H1 (cell line): ENCODE data around the gene RBM18. TPM values are rescaled to one million over a fixed set of nuclear protein-coding genes. Genes with fewer than 3 reads are reported as not detected.

ENCODE experiments used
- CTCF ChIA-PET: fragments of 300-600 bp; sonication (Branson Sonifier 250); formaldehyde crosslinking; loops from one replicate; lab custom pipeline; 2021; ENCODE audit not compliant: partially characterized antibody; lab: Charles Lee
- POLR2A ChIA-PET: fragments of 300-600 bp; sonication (Branson Sonifier 250); formaldehyde crosslinking; loops from one replicate; lab custom pipeline; 2021; ENCODE audit warnings: inconsistent platforms; ENCODE audit not compliant: partially characterized antibody; lab: Charles Lee
- DNase-seq, 2 experiments: peaks; one replicate each; pipeline versions ENCODE4 v3.0.0 to v3.0.0-alpha.2; 2010 to 2022; ENCODE audit warnings: low spot score in 2 of 2, low read depth in 1 of 2, mixed read lengths in 1 of 2
- FAIRE-seq: peaks from 2 replicates; lab custom pipeline; 2011; peaks lifted over from hg19 to GRCh38; lab: Jason Lieb, UNC
- H2AFZ ChIP-seq: 2 replicates; pipeline ENCODE4 v1.8.1; 2012; ENCODE audit warnings: low read length, inconsistent platforms
- H2AK5ac ChIP-seq: 2 replicates; pipeline ENCODE4 v1.6.1; 2013; ENCODE audit warnings: low read depth, low read length
- H2BK120ac ChIP-seq: replicated peaks from 2 replicates; pipeline ENCODE3; 2013; ENCODE audit warnings: low read depth, low read length, inconsistent platforms
- H2BK12ac ChIP-seq: 2 replicates; pipeline ENCODE4 v1.6.1; 2013; ENCODE audit warnings: low read depth, low read length
- H2BK15ac ChIP-seq: 2 replicates; pipeline ENCODE4 v1.6.1; 2013; ENCODE audit warnings: low read length
- H2BK20ac ChIP-seq: 2 replicates; pipeline ENCODE4 v1.6.1; 2013; ENCODE audit warnings: low read length
- H2BK5ac ChIP-seq: 2 replicates; pipeline ENCODE4 v1.6.1; 2013; ENCODE audit warnings: low read depth, low read length
- H3K14ac ChIP-seq: 2 replicates; pipeline ENCODE4 v1.6.1; 2013; ENCODE audit warnings: inconsistent platforms; ENCODE audit not compliant: insufficient read length
- H3K18ac ChIP-seq: 2 replicates; pipeline ENCODE4 v1.6.1; 2013; ENCODE audit warnings: low read length; ENCODE audit errors: extremely low read depth
- H3K23ac ChIP-seq: 2 replicates; pipeline ENCODE4 v1.6.1; 2013; ENCODE audit warnings: inconsistent platforms; ENCODE audit not compliant: insufficient read length
- H3K23me2 ChIP-seq: 2 replicates; pipeline ENCODE4 v1.6.1; 2013; ENCODE audit warnings: low read depth, low read length
- H3K27ac ChIP-seq: 2 replicates; pipeline ENCODE4 v1.6.1; 2011; ENCODE audit warnings: low read depth, low read length, inconsistent platforms
- H3K27me3 ChIP-seq, 4 experiments: replicated peaks in 1 of 4; 1 replicate in 1 of 4; 2 replicates in 3 of 4; pipeline versions ENCODE4 v1.6.1 to v1.8.1; 2011 to 2013; ENCODE audit warnings: low read length in 3 of 4, mild to moderate bottlenecking in 3 of 4, inconsistent platforms in 2 of 4, mixed read lengths in 2 of 4, moderate library complexity in 1 of 4; ENCODE audit not compliant: control insufficient read depth in 3 of 4, insufficient read depth in 3 of 4; ENCODE audit errors: extremely low read depth in 1 of 4
- H3K36me3 ChIP-seq, 4 experiments: 2 replicates each; pipeline versions ENCODE4 v1.6.1 to v1.8.1; 2011 to 2013; ENCODE audit warnings: mild to moderate bottlenecking in 4 of 4, low read length in 3 of 4, moderate library complexity in 2 of 4, control low read depth in 1 of 4, inconsistent platforms in 1 of 4; ENCODE audit not compliant: insufficient read depth in 4 of 4, control insufficient read depth in 2 of 4
- H3K4ac ChIP-seq: replicated peaks from 2 replicates; pipeline ENCODE3; 2013; ENCODE audit warnings: low read length, low read depth, mixed read lengths, inconsistent platforms; ENCODE audit not compliant: insufficient read length
- H3K4me1 ChIP-seq, 4 experiments: replicated peaks in 1 of 4; 1 replicate in 1 of 4; 2 replicates in 3 of 4; pipeline versions ENCODE4 v1.6.1 to v1.8.1; 2011 to 2013; ENCODE audit warnings: low read length in 3 of 4, inconsistent platforms in 2 of 4, mixed read lengths in 1 of 4; ENCODE audit not compliant: insufficient read depth in 4 of 4, control insufficient read depth in 3 of 4
- H3K4me2 ChIP-seq, 2 experiments: 2 replicates each; pipeline versions ENCODE4 v1.6.1 to v1.8.1; 2011 to 2013; ENCODE audit warnings: low read depth in 2 of 2, low read length in 2 of 2, control low read depth in 1 of 2, inconsistent platforms in 1 of 2, mild to moderate bottlenecking in 1 of 2; ENCODE audit not compliant: insufficient read depth in 1 of 2
- H3K4me3 ChIP-seq, 4 experiments: fragments of 200-600, 300-600 bp in 1 of 4; sonication (generic), shearing (Covaris generic), sonication (Bioruptor Twin) in 1 of 4; 2 replicates each; pipeline versions ENCODE4 v1.5.1 to v1.8.1; 2011 to 2016; ENCODE audit warnings: low read length in 4 of 4, low read depth in 3 of 4, control low read depth in 2 of 4, inconsistent platforms in 2 of 4, mild to moderate bottlenecking in 2 of 4, mixed read lengths in 1 of 4, moderate library complexity in 1 of 4; ENCODE audit not compliant: insufficient read depth in 2 of 4; ENCODE audit errors: extremely low read depth in 1 of 4
- H3K56ac ChIP-seq: replicated peaks from 2 replicates; pipeline ENCODE3; 2013; ENCODE audit warnings: low read depth, mild to moderate bottlenecking, mixed read lengths, low read length, inconsistent platforms; ENCODE audit not compliant: insufficient read length
- H3K79me1 ChIP-seq: 2 replicates; pipeline ENCODE4 v1.6.1; 2013; ENCODE audit warnings: low read depth, low read length, control low read depth
- H3K79me2 ChIP-seq, 2 experiments: 2 replicates each; pipeline versions ENCODE4 v1.6.1 to v1.8.1; 2012 to 2013; ENCODE audit warnings: low read length in 2 of 2, mild to moderate bottlenecking in 2 of 2, inconsistent platforms in 1 of 2; ENCODE audit not compliant: insufficient read depth in 2 of 2, control insufficient read depth in 1 of 2
- H3K9ac ChIP-seq, 4 experiments: replicated peaks in 1 of 4; 1 replicate in 1 of 4; 2 replicates in 3 of 4; pipeline versions ENCODE4 v1.6.1 to v1.8.1; 2011 to 2013; ENCODE audit warnings: low read depth in 3 of 4, low read length in 3 of 4, control low read depth in 2 of 4, mild to moderate bottlenecking in 2 of 4, moderate library complexity in 2 of 4, inconsistent platforms in 1 of 4; ENCODE audit errors: extremely low read depth in 1 of 4
- H3K9me3 ChIP-seq, 2 experiments: 2 replicates each; pipeline versions ENCODE4 v1.6.1 to v1.8.1; 2012 to 2013; ENCODE audit warnings: mild to moderate bottlenecking in 2 of 2, moderate library complexity in 2 of 2, control low read depth in 1 of 2, inconsistent platforms in 1 of 2, low read depth in 1 of 2, low read length in 1 of 2, mixed read lengths in 1 of 2; ENCODE audit not compliant: insufficient read depth in 2 of 2
- H4K20me1 ChIP-seq, 2 experiments: replicated peaks in 1 of 2; 2 replicates each; pipeline versions ENCODE3 to v1.8.1; 2011 to 2013; ENCODE audit warnings: inconsistent platforms in 2 of 2, low read length in 2 of 2, mild to moderate bottlenecking in 1 of 2; ENCODE audit not compliant: insufficient read depth in 2 of 2, control insufficient read depth in 1 of 2
- H4K5ac ChIP-seq: 2 replicates; pipeline ENCODE4 v1.6.1; 2013; ENCODE audit warnings: low read length, low read depth, mixed read lengths, inconsistent platforms; ENCODE audit not compliant: insufficient read length
- H4K8ac ChIP-seq: 2 replicates; pipeline ENCODE4 v1.8.0; 2013; ENCODE audit warnings: mild to moderate bottlenecking, moderate library complexity, low read length, inconsistent platforms; ENCODE audit not compliant: insufficient read depth; ENCODE audit errors: extremely low read depth
- H4K91ac ChIP-seq: replicated peaks from 2 replicates; pipeline ENCODE3; 2013; ENCODE audit warnings: low read length, mixed read lengths, inconsistent platforms; ENCODE audit not compliant: insufficient read length
- CBX8 ChIP-seq: fragments of 300-800, 300-1000 bp; sonication (generic); IDR thresholded peaks from 2 replicates; pipeline ENCODE4 v1.7.1; 2016; ENCODE audit warnings: low read depth, low read length, borderline replicate concordance
- CHD1 ChIP-seq: IDR thresholded peaks from 2 replicates; pipeline ENCODE4 v1.6.1; 2012; ENCODE audit warnings: low read depth, low read length, improper control_type of control experiment
- EZH2 ChIP-seq: fragments of 200-600 bp; sonication (generic); IDR thresholded peaks from 2 replicates; pipeline ENCODE4 v1.7.1; 2012; ENCODE audit warnings: low read depth, mild to moderate bottlenecking, moderate library complexity, low read length, inconsistent platforms; ENCODE audit not compliant: severe bottlenecking
- GABPA ChIP-seq: IDR thresholded peaks from 2 replicates; pipeline ENCODE4 v1.6.1; 2011; ENCODE audit warnings: mild to moderate bottlenecking, low read length, moderate library complexity, borderline replicate concordance; ENCODE audit not compliant: insufficient read depth
- KDM4A ChIP-seq: IDR thresholded peaks from one replicate; pipeline ENCODE4 v1.7.1; 2012; ENCODE audit warnings: low read depth, mild to moderate bottlenecking, moderate library complexity, low read length, inconsistent platforms; ENCODE audit not compliant: severe bottlenecking
- RNF2 ChIP-seq: fragments of 200-900, 300-1000 bp; sonication (generic); IDR thresholded peaks from 2 replicates; pipeline ENCODE4 v1.7.1; 2016; ENCODE audit warnings: borderline replicate concordance, low read depth, mild to moderate bottlenecking, antibody characterized with exemption, low read length; ENCODE audit not compliant: poor library complexity, severe bottlenecking; ENCODE audit errors: missing control alignments
- SIN3A ChIP-seq, 2 experiments: IDR thresholded peaks in 1 of 2; conservative IDR thresholded peaks in 1 of 2; 2 replicates each; pipeline ENCODE4 v1.6.1; 2011 to 2012; ENCODE audit warnings: low read length in 2 of 2, improper control_type of control experiment in 1 of 2, low read depth in 1 of 2, mild to moderate bottlenecking in 1 of 2
- SUZ12 ChIP-seq: fragments of 200-600 bp; sonication (generic); IDR thresholded peaks from 2 replicates; pipeline ENCODE4 v1.6.1; 2012; ENCODE audit warnings: mild to moderate bottlenecking, inconsistent platforms, low read length, moderate library complexity, mixed read lengths
- WGBS, 2 experiments: shearing (Covaris generic) in 1 of 2; methylation state at CpG; one replicate each; pipeline versions ENCODE4 v1.1.6 to v1.1.7; 2013 to 2015; ENCODE audit warnings: low lambda C conversion rate in 2 of 2, mixed read lengths in 2 of 2, inconsistent platforms in 1 of 2, low coverage in 1 of 2, missing lambda C conversion rate in 1 of 2; ENCODE audit not compliant: insufficient replicate concordance in 2 of 2, insufficient coverage in 1 of 2, insufficient read length in 1 of 2; ENCODE audit errors: extremely low coverage in 1 of 2, missing lambda C conversion rate in 1 of 2; 5-methylcytosine and 5-hydroxymethylcytosine counted together
- polyA plus RNA-seq, 7 experiments: library from polyadenylated mRNA; depleted of rRNA in 3 of 7; stranded (reverse) in 5 of 7; unstranded in 2 of 7; fragments of >200 nt in 5 of 7; fragments of 200-250 nt in 2 of 7; gene quantifications; 1 replicate in 5 of 7; 2 replicates in 1 of 7; 4 replicates in 1 of 7; pipeline versions ENCODE4 v1.2.1 to v1.2.3, GENCODE V29; 2011 to 2013; ENCODE audit warnings: missing spikeins in 2 of 7, mixed read lengths in 2 of 7
- total RNA-seq: library from RNA; stranded (reverse); fragmentation: NEBNext Ultra II Directional; extraction: Animal tissue kit (Norgen Biotek cat#: 25700); gene quantifications from 2 replicates; pipeline ENCODE4 v1.2.1, GENCODE V29; 2021

Gene RBM18
- total and polyA plus RNA-seq, 2 of the 8 experiments (the other 6 are each of a cell fraction or from before 2014, with no cell fraction given), result 5.9 to 14.3 TPM

- peaks cover 63 to 85% (median 77%) of the 10 kb centered on the region in 4 experiments for H3K27me3 ChIP-seq
- no peaks in the 10 kb centered on the region for H3K79me2 ChIP-seq
- H3K36me3 ChIP-seq, result peaks cover 0 to 4% (median 0%) of the 10 kb centered on the region in 4 experiments; a peak in 1 of 8 replicates
- no peak within 1 kb of the TSS for H3K4ac ChIP-seq
- DNase-seq, result peak in 1 of 2 experiments; percentile 70
- peak within 1 kb of the TSS; percentile 57 to 77 for H3K4me2 ChIP-seq
- ChIA-PET POLR2A (interaction anchor here (1.2 to 1.9 kb wide), 2 partner anchors 15 to 48 kb away, joined by 3 to 5 read pairs; no protein-coding TSS in a partner anchor), CTCF (interaction anchor here (0.9 to 2.1 kb wide), 4 partner anchors 103 to 124 kb away, joined by 3 to 12 read pairs (median 4); no protein-coding TSS in a partner anchor)
- H2BK12ac ChIP-seq, result 0 out of 2 replicates have a peak within 1 kb of the TSS, but pooled peaks have one; percentile 73
- H3K18ac ChIP-seq, result peak within 1 kb of the TSS; percentile 83
- no peaks in the 10 kb centered on the region for H3K79me1 ChIP-seq
- H4K20me1 ChIP-seq, result peaks cover 11 to 28% of the 10 kb centered on the region in 2 experiments
- WGBS, 2 experiments, result 6% methylated on average over 23 of the region's 70 CpGs; no CpG with 5 or more reads in 1 of the 2 experiments
- H3K9ac ChIP-seq, result no peak within 1 kb of the TSS
- no peak within 1 kb of the TSS; the same call in 1 of the 2 replicates for H2BK5ac ChIP-seq
- no peaks in the 10 kb centered on the region for H3K9me3 ChIP-seq
- no peak within 1 kb of the TSS; the same call in 1 of the 2 replicates for H4K8ac ChIP-seq
- peaks cover 4% of the 10 kb centered on the region; the same call in 1 of the 2 replicates for H3K23me2 ChIP-seq
- peak within 1 kb of the TSS; percentile 6; the same call in 1 of the 2 replicates for H2AFZ ChIP-seq
- H2BK15ac ChIP-seq, result peak within 1 kb of the TSS; percentile 61; the same call in 1 of the 2 replicates
- H2BK120ac ChIP-seq, result no peak within 1 kb of the TSS
- H3K4me1 ChIP-seq, result peaks cover 0 to 28% (median 16%) of the 10 kb centered on the region in 4 experiments; a peak in 6 of 7 replicates
- H2AK5ac ChIP-seq, result 0 out of 2 replicates have a peak within 1 kb of the TSS, but pooled peaks have one; percentile 11
- no peak within 1 kb of the TSS for H4K5ac ChIP-seq
- peak within 1 kb of the TSS; percentile 29 to 63 (median 41) for H3K4me3 ChIP-seq
- no peak within 1 kb of the TSS for H3K27ac ChIP-seq
- H3K14ac ChIP-seq, result no peak within 1 kb of the TSS
- no peak for FAIRE-seq
- H3K23ac ChIP-seq, result no peak within 1 kb of the TSS
- no peak within 1 kb of the TSS for H4K91ac ChIP-seq
- H3K56ac ChIP-seq, result no peak within 1 kb of the TSS
- no peak within 1 kb of the TSS for H2BK20ac ChIP-seq
- peak; percentile 26 for TF ChIP-seq KDM4A
- TF ChIP-seq GABPA, result 0 out of 2 replicates have a peak, but pooled peaks have one; percentile 29
- TF ChIP-seq EZH2, result peak; percentile 98
- peak; percentile 82 for TF ChIP-seq RNF2
- TF ChIP-seq CBX8, result no peak
- 0 out of 4 replicates have a peak, but pooled peaks of 1 of the 2 experiments have one; percentile 8 for TF ChIP-seq SIN3A (conservative IDR thresholded peaks at IDR 0.05 in 1 of 2, IDR thresholded peaks at IDR 0.05 in 1 of 2; ENCODE audit: low read depth in 1 of 2, low read length in 2 of 2)
- no peak for TF ChIP-seq CHD1
- TF ChIP-seq SUZ12, result peak; percentile 99
Observed at GRCh38 chr9:122228568-122229484, 35.8 kb downstream of the RBM18 start, which contains the start of gene LHX6. TSS of gene LHX6 (minus strand) at chr9:122228957. CDS start at chr9:122228740, 217 bp downstream.
